ENCODE data around the gene ADAMTS16.

The ADAMTS16 gene

GRCh38 chr5:5320062-5320805 is 180.1 kb downstream of the ADAMTS16 start:
- DNase-seq: no peak

GRCh38 chr5:5321137-5321536 is 181.0 kb downstream of the ADAMTS16 start:
- no peak for DNase-seq

- DNase-seq: no peak
Observed at GRCh38 chr5:5323551-5323950, 183.4 kb downstream of the ADAMTS16 start.

GRCh38 chr5:5326115-5326758 is 186.1 kb downstream of the ADAMTS16 start:
- DNase-seq: no peak

- DNase-seq: no peak
Observed at GRCh38 chr5:5327126-5327525, 187.0 kb downstream of the ADAMTS16 start.

- DNase-seq: no peak
Observed at GRCh38 chr5:5330728-5331452, 190.8 kb downstream of the ADAMTS16 start.

GRCh38 chr5:5331848-5332247 is 191.7 kb downstream of the ADAMTS16 start:
- no peak for DNase-seq

- no peak for DNase-seq
Observed at GRCh38 chr5:5332287-5332686, 192.2 kb downstream of the ADAMTS16 start.

GRCh38 chr5:5335107-5335506 is 195.0 kb downstream of the ADAMTS16 start:
- DNase-seq: no peak

GRCh38 chr5:5335700-5336264 is 195.7 kb downstream of the ADAMTS16 start:
- no peak for DNase-seq

- DNase-seq: no peak
Observed at GRCh38 chr5:5339257-5339656, 199.1 kb downstream of the ADAMTS16 start.

GRCh38 chr5:5340206-5340729 is 200.1 kb downstream of the ADAMTS16 start:
- DNase-seq: no peak

GRCh38 chr5:5341531-5342292 is 201.6 kb downstream of the ADAMTS16 start:
- DNase-seq: no peak

- DNase-seq: no peak
Observed at GRCh38 chr5:5342784-5343183, 202.7 kb downstream of the ADAMTS16 start.

GRCh38 chr5:5343568-5343967 is 203.4 kb downstream of the ADAMTS16 start:
- no peak for DNase-seq

GRCh38 chr5:5344051-5344571 is 204.0 kb downstream of the ADAMTS16 start:
- no peak for DNase-seq

- no peak for DNase-seq
Observed at GRCh38 chr5:5344606-5345005, 204.5 kb downstream of the ADAMTS16 start.

GRCh38 chr5:5347442-5347841 is 207.3 kb downstream of the ADAMTS16 start:
- DNase-seq: no peak

- DNase-seq: no peak
Observed at GRCh38 chr5:5348135-5348534, 208.0 kb downstream of the ADAMTS16 start.

GRCh38 chr5:5348576-5348975 is 208.4 kb downstream of the ADAMTS16 start:
- DNase-seq: no peak

- no peak for DNase-seq
Observed at GRCh38 chr5:5350101-5350500, 210.0 kb downstream of the ADAMTS16 start.

- DNase-seq: no peak
Observed at GRCh38 chr5:5351288-5351979, 211.3 kb downstream of the ADAMTS16 start.

All from CD4-positive, alpha-beta T cell treated with Interleukin-17A for 4 hours (primary cell).